ENCODE measurements around the gene STAB1. TPM values are rescaled to one million over a fixed set of nuclear protein-coding genes. Genes with fewer than 3 reads are reported as not detected.
A peak's percentile ranks its signal among the peaks of the same experiment; 100 is the strongest.

The STAB1 gene
- total and polyA plus RNA-seq, 2 of the 13 experiments (the other 11 are each of a cell fraction or from before 2014, with no cell fraction given): 0.09 to 0.34 TPM

DNA sequence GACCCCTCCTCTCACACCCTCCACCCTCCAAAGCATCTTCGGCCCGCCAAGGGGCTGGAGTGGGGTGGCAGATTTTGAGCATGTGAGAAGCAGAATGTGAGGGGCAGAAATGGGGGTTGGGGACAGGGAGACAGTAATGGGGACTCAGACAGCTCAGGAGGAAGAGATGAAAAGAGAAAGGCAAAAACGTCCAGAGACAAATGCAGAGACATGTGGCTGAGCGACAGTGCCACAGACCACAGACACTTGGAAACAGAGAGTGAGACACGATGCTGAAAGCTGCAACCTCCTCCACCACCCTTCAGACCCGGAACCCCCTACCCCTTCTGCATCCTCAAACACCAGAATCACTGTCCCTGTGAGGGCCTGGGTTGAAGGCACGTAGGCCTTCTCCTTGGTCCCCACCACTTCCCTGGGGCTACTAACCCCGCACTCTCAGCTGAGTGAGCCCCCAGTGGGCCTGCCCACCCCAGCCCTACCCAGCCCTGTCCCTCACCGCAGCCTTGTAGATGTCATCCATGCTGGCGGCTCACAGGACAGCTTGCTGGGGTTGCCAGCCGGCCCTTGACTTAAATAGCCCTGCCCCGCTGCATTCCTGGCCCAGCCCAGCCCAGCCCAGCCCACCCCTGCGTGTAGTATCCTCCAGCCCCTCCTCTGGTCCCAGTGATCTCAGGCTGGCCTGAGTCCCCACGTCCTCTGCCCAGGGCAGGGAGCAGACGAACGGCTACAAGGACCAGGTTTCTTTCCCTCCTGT is 41.5 kb upstream of the STAB1 start, which contains the start of gene TNNC1 (continued):
- TF ChIP-seq, protein P1, sequence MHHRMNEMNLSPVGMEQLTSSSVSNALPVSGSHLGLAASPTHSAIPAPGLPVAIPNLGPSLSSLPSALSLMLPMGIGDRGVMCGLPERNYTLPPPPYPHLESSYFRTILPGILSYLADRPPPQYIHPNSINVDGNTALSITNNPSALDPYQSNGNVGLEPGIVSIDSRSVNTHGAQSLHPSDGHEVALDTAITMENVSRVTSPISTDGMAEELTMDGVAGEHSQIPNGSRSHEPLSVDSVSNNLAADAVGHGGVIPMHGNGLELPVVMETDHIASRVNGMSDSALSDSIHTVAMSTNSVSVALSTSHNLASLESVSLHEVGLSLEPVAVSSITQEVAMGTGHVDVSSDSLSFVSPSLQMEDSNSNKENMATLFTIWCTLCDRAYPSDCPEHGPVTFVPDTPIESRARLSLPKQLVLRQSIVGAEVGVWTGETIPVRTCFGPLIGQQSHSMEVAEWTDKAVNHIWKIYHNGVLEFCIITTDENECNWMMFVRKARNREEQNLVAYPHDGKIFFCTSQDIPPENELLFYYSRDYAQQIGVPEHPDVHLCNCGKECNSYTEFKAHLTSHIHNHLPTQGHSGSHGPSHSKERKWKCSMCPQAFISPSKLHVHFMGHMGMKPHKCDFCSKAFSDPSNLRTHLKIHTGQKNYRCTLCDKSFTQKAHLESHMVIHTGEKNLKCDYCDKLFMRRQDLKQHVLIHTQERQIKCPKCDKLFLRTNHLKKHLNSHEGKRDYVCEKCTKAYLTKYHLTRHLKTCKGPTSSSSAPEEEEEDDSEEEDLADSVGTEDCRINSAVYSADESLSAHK (CRISPR knock-in tag; IDR thresholded peaks at IDR 0.05; ENCODE audit: borderline replicate concordance): no peak
- no peak for TF ChIP-seq ZNF143 (CRISPR knock-in tag; IDR thresholded peaks at IDR 0.05)
- no peak for TF ChIP-seq TEAD2 (CRISPR knock-in tag; IDR thresholded peaks at IDR 0.05)
- no peak for TF ChIP-seq RBM39 (IDR thresholded peaks at IDR 0.05; ENCODE audit: low read depth, low read length, poor library complexity, severe bottlenecking)
- peak; percentile 63 for TF ChIP-seq ZNF501 (CRISPR knock-in tag; IDR thresholded peaks at IDR 0.05)
- TF ChIP-seq ATAD3A (CRISPR knock-in tag; IDR thresholded peaks at IDR 0.05): no peak
- TF ChIP-seq ZNF746 (CRISPR knock-in tag; IDR thresholded peaks at IDR 0.05): no peak
- TF ChIP-seq TAF1 (CRISPR knock-in tag; IDR thresholded peaks at IDR 0.05): 0 out of 2 replicates have a peak, but pooled peaks have one; percentile 19
- TF ChIP-seq, protein P2, sequence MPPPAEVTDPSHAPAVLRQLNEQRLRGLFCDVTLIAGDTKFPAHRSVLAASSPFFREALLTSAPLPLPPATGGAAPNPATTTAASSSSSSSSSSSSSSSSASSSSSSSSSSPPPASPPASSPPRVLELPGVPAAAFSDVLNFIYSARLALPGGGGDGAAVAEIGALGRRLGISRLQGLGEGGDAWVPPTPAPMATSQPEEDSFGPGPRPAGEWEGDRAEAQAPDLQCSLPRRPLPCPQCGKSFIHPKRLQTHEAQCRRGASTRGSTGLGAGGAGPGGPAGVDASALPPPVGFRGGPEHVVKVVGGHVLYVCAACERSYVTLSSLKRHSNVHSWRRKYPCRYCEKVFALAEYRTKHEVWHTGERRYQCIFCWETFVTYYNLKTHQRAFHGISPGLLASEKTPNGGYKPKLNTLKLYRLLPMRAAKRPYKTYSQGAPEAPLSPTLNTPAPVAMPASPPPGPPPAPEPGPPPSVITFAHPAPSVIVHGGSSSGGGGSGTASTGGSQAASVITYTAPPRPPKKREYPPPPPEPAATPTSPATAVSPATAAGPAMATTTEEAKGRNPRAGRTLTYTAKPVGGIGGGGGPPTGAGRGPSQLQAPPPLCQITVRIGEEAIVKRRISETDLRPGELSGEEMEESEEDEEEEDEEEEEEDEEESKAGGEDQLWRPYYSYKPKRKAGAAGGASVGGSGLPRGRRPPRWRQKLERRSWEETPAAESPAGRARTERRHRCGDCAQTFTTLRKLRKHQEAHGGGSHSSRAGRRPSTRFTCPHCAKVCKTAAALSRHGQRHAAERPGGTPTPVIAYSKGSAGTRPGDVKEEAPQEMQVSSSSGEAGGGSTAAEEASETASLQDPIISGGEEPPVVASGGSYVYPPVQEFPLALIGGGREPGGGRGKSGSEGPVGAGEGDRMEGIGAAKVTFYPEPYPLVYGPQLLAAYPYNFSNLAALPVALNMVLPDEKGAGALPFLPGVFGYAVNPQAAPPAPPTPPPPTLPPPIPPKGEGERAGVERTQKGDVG (CRISPR knock-in tag; IDR thresholded peaks at IDR 0.05; ENCODE audit: borderline replicate concordance): peak; percentile 53; the same call in 1 of the 2 replicates
- TF ChIP-seq ZNF276 (CRISPR knock-in tag; IDR thresholded peaks at IDR 0.05; ENCODE audit: low read depth): no peak

Measured in HepG2 (cell line).